ENCODE data around the gene CACNA1H.
A peak's percentile ranks its signal among the peaks of the same experiment; 100 is the strongest.
"Not testable (repeated sequence)": the region's sequence is repeated elsewhere in the genome, so short reads cannot be mapped to it uniquely, and the experiment has no call there.

Gene CACNA1H

DNA sequence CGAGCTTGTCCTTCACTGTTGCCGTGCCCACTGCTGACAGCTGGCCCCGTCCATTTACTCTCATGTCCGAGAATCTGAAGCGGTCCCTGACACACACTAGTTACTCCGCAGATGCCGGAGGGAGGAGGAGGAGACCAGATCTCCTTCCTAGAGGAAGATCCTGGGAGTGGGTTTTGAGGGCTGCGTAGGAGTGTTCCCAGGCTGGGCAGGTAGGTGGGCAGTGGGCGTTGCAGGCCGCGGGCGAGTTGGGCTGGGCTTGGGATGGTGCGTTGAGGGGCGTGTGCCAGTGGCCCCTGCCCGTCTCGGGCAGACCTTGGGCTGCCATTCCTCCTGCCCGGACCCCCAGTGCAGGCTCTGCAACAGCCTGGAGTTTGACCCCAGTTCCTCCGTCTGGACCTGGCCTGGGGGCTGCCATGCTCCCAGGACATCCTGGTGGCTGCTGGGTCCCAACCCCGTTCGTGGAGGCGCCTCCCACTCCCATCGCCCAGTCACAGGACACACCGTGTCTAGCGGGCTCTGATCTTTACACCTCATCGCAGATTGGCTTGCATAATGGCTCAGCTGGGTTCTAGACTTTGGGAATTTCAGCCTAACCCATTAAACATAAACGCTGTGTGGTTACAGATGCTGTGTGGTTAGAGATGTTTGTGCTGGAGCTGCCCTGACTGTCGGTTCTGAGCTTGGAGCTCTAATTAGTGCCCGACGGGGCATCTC lies 22.8 kb downstream of the CACNA1H start:
- no peak for DNase-seq

DNA sequence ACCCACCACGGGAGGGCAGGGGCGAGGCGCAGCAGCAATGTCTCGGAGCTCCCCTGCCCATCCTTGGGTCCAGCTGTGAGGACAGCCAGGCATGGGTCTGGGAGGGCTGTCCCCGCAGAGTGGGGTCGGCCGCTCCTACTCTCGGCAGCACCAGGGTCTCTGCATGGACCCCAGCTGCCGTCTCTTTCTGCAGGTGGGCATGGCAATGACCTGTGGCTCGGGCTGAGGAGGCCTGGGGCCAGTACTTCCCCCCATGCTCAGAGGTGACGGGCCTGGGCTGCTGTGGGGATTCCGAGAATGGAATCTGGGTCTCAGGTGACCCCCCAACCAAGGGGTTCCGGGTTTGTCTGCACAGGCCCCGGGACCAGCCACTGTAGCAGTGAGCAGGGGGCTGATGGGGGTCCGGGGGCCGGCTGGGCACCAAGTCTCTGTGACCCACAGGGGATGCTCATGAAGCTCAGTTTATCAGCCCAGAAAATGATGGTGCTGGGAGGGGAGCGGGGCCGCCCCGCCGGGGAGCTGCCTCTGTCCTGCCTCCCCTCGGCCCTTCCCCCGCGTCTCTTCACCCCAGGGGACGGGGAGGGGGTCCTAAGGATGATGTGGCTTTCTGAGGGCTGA lies 23.5 kb downstream of the CACNA1H start:
- no peak for DNase-seq

DNA sequence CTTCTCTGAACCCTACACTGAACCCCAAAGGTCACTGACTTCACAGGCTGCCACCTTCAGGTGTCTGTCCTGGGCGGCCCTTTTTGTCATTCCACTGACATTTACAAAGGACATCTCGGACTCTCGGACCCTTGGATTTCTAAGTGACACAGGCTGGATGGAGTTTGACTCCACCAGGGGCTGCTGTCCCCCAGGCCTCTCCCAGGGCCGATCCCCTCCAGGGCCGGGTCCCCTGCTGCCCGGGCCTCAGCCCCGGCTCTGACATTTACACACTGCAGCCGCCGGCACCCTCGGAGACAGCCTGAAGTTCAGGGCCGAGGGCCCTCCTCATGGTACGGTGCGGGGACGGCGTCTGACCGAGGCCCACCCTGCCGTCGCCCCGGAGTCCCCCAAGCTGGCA lies 24.1 kb downstream of the CACNA1H start:
- no peak for DNase-seq

- no peak for DNase-seq
Observed at GRCh38 chr16:1177750-1178149, 24.8 kb downstream of the CACNA1H start.

DNA sequence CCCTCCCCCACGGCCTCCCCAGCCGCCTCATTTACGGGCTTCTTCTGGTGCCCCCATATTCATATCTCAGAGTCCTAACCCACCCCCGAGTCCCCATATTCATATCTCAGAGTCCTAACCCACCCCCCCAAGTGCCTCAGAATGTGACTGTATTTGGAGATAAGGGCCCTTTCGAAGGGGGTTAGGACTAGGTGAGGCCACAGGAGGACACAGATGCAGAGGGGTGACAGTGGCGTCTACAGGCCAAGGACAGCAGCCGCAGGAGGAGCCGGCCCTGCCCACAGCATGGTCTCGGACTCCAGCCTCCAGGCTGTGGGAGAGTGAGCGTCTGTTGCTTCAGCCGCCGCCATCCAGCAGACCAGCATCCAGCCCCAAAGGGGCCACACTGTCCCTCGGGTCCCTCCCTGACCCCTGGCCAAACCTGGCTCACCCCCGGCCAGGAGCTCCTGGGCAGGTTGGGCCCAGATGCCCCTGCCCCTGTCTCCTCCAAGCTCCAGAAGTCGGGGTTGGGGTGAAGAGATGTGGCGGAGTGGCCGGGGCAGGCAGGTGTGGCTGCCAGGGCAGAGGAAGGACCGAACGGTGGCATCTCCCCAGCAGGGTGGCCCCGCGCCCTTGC lies 25.5 kb downstream of the CACNA1H start:
- DNase-seq = no peak

DNA sequence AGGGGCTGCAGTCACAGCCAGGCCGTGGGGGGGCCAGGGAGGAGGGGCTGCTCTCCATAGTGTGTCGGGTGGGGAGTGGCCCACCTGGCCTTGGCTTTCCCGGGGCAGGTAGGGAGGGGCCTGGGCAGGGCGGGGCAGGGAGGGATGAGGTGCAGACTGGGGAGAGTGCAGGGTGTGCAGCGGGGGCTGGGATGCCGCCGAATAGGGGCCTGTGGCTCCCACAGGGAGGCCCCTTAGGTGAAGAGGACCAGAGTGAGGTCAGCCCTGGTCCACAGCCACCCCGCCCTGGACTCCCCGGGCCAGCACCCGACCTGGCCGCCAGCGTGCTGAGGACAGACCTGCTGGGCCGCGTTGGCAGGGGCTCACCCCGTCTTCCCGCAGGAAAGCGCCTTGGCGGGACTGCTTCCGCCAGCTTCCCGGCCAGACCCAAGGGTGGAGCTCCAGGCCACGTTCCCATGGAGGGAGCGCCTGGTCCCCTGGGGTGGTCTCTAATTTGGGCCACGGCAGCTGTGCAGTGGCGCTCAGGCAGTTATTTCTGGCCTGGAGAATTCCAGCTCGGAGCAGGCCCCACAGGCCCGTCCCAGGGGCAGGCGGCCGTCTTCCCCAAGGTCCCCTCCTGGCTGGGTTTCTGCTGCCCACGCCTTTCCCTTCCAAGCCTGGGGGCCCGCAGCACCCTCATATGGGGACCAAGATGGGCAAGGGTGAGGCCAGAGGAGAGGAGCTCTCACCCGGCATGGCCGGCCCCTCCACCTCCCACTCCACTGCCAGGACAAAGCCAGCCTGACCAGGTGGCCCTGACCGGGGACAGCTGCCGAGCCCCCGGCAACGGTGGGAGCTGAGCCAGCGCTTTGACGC lies 27.9 kb downstream of the CACNA1H start:
- DNase-seq = no peak

GRCh38 chr16:1181404-1182315 lies 28.8 kb downstream of the CACNA1H start:
- no peak for DNase-seq

- peak; percentile 73 for DNase-seq
Observed at GRCh38 chr16:1182316-1182671, 29.4 kb downstream of the CACNA1H start.

- peak; percentile 69 for DNase-seq
Observed at GRCh38 chr16:1182950-1183907, 30.3 kb downstream of the CACNA1H start.

DNA sequence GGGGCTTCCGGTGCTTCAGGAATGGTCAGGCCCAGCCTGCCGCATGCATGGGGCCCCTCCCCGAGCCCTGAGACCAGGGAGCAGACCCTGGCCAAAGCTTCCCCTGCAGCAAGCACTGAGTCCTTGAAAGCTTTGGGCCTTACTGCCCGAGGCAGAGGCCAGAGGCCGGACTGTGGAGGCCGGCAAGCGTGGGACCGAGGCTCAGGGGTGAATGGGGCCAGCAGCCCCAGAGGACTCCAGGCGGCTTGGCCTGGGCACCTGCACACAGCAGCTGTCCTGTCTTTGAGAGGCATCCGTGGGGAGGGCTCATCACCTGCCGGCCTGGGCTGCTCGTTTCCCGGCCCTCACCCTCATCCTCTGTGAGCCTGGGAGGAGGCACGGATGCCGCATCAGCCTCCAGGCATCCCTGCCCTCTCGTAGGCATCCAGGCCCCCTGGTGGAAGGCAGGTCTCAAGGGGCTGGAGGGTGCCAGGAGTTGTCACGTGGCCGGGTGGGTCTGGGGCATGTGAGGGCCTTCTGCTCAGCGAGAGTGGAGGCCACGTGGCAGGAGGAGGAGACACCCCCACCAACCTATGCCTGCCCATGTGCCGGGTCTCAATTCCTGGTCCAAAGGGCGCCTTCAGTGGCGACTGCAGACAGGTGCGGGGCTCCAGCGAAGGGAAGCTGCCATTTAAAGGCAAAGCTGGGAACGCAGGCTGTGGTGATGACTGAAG lies 31.4 kb downstream of the CACNA1H start:
- no peak for DNase-seq

GRCh38 chr16:1184980-1185379 lies 32.1 kb downstream of the CACNA1H start:
- no peak for DNase-seq

GRCh38 chr16:1185460-1186207 lies 32.7 kb downstream of the CACNA1H start:
- not testable (repeated sequence) for DNase-seq

- peak; percentile 30 for DNase-seq
Observed at GRCh38 chr16:1188432-1189189, 35.7 kb downstream of the CACNA1H start.

GRCh38 chr16:1189455-1189854 lies 36.5 kb downstream of the CACNA1H start:
- DNase-seq = no peak

DNA sequence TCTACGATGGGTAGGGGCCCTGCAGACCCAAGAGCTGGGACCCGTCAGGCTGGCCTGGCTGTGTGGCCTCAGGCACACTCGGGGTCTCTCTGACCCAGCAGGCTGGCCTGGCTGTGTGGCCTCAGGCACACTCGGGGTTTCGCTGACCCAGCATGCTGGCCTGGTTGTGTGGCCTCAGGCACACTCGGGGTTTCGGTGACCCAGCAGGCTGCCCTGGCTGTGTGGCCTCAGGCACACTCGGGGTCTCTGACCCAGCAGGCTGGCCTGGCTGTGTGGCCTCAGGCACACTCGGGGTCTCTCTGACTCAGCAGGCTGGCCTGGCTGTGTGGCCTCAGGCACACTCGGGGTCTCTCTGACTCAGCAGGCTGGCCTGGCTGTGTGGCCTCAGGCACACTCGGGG lies 37.9 kb downstream of the CACNA1H start:
- DNase-seq = not testable (repeated sequence)

GRCh38 chr16:1192384-1193073 lies 39.6 kb downstream of the CACNA1H start:
- no peak for DNase-seq

- no peak for DNase-seq
Observed at GRCh38 chr16:1193143-1193824, 40.4 kb downstream of the CACNA1H start.
